AML-193 (cell line): ENCODE data around the gene TBC1D7.
"Not testable (repeated sequence)": the region's sequence is repeated elsewhere in the genome, so short reads cannot be mapped to it uniquely, and the experiment has no call there.

Experiments used
- DNase-seq, 2 experiments: peaks; one replicate each; lab custom pipeline; 2025; lab: John Stamatoyannopoulos, UW

Gene TBC1D7

DNA sequence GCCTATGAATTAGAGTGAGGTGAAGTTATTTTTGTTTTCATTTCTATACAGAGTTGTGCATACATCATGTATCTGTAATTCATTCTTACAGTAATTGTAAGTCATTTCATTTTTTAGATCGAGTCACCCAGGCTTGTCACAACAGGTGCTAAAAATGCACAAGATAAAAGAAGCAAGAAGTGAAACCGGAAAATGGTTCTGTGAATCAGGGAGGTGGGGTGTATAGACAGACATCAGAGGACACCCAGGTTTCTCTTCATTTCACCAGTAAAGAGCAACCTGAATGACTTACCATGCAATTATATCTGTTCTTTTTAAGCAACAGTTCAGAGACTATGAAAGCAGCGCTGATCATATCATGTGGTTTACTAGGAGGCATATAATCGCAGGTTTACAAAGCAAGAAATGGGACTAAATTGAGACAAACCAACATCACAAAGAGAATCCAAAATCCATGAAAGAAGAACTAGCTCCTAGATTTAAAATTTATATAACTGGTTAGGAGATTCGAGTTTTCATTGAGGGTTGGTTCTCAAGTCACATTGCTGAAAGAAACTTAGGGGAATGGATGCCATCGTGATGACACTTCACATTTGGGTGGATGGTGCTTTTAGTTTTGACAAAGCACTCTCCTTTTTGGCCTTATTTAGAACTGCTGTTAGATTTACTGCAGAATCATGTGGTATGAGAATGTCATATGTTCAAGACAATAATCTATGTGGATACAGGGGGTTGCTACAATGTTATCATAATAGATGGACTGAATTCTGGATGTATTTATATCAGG lies 27.9 kb upstream of the TBC1D7 start:
- no peak for DNase-seq

DNA sequence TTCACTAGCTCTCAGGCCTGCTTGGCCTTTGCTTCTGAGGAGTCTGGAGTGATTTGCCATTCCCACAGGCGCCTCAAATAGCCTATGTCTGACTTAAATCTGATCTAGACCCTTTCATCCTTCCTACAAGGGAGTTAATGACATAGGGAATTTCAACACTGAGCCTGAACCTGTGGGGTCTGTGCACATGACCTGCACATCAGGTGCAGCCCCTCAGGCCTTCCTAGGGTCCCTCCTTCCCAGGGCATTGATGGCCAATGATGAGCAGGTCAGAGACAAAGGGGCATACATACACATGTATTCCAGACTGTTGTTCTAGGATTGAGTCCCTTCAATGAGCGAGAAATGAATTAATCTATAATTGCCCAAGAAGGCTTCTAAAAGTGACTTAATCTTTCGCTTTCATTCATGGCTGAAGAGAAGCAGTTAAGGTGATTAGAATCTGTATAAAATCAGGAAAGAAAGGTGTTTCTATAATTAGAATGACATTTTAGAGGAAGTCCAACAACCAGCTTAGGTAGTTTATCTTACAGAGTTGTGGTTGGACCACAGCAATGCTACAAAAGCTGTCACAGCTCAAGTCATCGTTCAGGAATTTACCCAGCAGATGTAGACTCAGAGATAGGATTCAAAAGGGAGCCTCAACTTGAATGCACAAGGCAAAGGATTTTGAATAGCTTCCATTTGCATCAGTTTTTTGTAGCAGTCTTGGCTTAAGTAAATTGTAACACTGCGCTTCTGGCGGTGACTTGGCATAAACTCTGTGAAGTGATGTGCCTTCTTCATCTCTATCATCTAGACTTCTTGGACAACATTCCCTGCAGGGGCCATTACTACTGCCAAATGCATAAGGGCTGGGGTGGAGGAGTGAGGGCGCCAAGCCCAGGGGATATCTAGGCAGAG lies 27.0 kb upstream of the TBC1D7 start:
- DNase-seq: peak; percentile 14 to 18

DNA sequence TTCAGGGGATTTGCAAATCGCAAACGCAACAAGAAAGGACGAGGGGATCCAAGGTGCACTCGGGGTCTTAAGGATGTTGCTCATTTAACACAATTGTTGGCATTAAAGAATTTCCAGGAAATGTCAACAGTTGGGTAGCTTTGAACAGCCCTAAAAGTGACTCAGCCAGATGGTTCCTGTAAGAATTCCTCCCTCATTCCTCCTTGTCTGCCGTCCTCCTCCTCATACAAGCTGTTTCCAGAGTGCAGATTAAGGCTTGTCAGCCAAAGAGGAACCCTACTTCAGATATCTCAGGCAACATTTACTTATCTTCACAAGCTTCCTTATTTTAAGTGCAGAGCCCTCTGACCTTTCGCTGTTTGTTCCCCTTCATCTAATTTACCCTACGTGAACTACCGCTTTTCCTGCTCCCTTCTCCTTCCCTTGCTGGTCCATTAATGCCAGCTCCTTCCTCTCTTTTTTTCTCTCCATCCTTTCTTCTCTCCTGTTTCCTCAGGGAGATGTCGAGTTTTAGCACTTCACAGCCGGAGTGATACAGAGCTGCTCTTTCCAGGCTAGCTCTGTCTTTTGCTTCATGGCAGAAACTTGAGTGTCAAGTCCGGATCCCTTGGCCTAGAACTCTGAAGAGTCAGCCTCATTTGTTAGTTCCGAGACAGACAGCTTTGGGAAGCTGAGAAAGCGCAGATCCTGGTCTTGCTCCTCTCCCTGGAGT lies 26.1 kb upstream of the TBC1D7 start:
- DNase-seq: peak; percentile 92 to 94

DNA sequence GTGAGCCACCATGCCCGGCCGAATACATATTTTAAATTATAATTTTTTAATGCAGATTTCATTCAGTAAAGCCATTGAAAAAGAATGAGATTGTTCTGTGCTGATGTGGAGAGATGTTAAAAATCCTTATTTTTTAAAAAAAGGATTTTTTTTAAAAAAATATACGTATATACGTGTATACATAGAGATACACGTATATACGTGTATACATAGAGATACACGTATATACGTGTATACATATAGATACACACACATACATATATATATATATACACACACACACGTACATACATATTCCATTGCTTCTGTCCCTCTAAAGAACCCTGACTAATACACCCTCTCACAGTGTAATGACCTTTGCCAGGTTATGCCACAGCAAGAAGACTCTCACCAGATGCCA lies 23.8 kb upstream of the TBC1D7 start:
- DNase-seq: no peak

DNA sequence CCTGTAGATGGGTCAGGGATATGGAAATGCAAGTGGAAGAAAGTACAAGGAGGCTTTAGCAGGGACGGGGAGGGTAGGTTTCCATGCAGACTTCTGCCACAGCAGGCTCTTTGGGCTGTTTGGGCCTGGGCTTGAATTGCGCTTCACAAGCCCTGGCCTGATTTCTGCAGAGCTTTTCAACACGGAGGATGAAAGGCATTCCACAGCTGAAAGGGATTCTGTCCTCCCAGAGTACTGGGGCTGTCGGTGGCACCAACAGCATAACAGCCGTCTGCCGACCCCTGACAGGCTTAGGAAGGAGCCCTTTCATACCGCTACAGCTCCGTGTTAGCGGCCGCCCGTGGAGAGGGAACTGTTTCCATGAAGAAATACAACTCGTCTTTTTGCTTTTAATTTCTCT lies 22.9 kb upstream of the TBC1D7 start:
- no peak for DNase-seq

DNA sequence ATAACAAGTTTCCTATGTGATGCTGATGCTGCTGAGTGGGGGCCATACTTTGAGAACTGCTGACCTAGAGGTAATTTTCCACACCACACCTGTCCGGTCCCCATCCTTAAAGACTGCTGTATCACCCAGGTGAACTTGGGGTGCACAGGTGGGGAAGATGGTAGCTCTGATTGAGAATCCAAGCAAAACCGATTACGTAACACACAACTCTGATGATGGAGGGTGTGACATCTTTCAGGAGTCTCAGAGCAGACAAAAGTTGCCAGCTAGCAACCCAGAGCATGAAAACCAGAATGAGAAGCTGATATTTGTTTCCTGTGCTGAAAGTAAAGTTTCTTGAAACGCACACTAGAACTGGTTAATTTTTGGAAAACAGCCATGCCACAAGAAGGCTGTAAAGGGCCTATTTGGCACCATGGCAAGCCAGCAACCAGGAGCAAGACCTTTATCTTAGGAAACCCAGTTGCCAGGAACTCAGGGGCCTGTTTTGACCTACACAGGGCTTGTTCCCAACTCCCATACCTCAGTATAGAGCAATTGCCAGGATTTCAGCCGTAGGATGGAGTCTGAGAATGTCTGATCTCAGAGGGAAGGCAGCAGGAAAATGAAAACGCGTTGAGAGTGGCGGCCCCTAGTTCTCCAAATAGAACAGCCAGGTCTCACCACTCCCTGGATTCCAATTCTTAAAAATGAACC lies 21.6 kb upstream of the TBC1D7 start:
- DNase-seq: no peak

DNA sequence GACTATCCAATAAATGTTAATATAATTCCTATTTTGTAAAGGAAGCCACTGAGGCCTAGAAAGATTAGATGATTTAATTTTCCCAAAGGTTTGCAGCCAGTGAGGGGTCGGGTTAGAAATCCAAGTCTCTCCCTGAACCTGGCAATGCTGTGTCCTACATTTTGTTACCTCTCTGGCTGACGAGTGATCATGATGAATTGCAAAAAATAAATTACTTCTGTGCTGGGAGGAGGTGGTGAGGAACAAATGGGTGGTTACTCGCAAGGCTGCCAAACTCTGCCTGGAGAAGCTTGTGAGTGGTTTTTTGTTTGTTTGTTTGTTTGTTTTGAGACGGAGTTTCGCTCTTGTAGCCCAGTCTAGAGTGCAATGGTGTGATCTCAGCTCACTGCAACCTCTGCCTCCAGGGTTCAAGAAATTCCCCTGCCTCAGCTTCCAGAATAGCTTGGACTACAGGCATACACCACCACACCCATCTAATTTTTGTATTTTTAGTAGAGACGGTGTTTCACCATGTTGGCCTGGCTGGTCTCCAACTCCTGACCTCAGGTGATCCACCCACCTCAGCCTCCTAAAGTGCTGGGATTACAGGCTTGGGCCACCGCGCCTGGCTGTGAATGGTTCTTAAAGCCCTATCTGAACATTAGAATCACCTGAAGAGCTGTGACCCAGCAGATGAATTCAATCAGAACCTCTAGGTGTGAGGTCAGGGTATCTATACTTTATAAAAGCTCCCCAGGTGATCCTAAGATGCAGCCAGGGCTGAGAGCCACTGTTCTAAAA lies 20.2 kb upstream of the TBC1D7 start:
- no peak for DNase-seq

DNA sequence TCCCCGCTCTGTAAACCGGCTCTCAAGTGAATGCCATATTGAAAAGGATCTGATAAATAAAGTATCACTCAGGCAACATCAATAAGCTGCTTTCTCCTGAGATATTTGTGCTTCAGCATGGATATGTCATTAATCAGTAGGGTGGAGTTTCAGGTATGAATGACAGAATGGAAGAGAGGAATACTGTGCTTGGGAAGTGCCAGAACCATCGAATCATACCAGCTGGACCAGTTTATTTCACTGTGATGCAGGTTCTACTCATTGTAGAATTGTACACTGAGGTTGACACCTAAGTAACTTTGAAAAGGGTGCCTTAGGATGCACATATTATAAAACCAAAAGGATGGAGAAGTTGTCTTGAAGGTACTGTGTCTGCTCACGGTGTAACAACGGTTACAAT lies 17.9 kb upstream of the TBC1D7 start:
- DNase-seq: no peak

DNA sequence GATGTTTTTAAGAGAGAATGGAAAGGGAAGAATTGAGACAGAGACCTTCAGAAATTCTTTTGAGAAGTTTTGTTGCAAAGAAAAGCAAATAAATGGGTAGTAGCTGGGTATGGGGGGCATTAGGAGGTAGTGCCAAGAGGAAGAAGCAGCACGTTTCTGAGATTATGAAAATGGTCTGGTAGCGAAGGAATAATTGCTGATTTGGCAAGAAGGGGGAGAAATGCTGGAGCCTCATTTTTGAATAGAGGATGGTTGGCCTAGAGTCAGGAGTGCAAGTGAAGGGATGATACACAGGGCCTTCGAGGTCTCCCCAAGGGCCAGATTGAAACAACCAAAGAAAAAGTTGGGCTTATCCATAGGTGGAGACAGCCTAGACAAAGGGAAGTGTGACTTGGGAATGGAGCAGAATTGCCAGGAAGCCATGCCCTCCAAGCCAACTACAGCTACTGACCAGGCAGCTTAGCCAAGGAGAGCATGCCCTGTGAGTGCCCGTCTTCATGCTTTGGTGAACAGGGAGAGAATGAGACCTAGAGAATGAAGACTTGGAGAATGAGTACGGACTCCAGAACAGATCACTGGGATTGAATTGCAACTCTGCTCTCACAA lies 14.2 kb upstream of the TBC1D7 start:
- no peak for DNase-seq

DNA sequence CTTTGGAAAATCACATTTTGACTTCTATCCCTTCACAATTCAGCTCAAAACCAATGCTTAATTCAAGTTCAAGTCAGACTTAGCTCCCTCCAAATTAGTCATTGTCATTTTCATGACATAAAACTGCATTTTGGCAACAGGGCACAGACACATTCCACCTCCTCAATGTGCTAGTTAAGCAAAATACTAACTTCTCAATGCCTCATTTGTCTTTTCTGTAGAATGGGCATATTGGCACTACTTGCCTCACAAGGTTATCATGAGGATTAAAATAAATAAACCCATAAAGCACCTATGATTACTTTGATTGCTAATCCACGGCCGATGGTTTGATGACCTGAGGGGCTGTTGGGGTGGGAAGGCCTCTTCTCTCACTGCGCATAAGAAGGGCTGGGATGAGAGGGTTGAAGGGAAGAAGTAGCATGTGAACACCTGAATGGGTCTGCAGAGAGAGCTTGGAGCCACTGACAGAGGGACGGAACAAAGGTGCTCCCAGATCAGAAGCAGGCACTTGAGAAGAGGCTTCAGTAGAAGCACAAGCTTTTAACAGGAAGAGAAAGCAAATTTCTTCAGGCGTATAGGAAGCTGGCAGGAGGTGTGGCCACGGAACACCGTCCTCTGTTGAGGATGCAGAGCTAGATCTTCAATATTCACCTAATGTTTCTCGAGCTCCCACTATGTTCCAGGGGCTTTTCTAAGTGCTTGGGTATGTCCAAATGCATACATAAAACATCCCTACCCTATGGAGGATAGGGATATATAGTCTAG lies 11.7 kb upstream of the TBC1D7 start:
- DNase-seq: no peak

DNA sequence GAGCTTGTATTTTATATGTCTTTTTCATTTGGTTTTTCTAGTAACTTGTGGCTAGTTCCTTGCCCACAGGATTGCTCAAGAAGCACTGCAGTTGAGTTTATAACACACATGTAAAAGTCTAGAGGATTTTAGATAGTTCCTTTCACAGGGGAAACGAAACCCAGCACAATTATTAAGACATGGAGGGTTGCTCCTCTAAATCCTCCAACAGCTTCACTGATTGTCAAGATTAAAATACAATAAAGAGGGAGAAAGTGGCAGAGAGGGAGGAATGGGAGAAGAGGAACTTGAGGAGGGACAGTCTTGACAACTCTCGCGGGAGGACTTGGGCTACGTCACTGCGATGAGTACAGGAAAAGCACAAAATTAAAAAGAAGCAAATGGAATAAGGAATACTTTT lies 9.7 kb upstream of the TBC1D7 start:
- DNase-seq: peak; percentile 87 to 90

DNA sequence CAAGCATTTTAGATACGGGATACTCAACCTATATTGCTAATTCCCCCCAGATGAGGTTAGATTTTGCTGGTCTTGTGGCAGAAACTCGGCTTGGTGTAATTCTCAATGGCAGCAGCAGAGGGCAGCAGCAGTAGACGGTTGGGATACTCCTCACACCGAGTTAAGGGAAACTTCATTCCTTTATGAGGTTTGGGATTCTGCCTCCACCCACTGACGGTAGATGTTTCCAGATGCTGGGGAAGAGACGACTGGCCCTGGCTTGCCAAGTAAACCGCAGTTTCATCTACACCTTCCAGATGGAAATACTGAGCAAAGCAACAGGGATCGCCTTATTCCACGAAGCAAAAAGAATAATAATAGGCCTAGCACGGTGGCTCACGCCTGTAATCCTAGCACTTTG lies 8.2 kb upstream of the TBC1D7 start:
- DNase-seq: peak; percentile 82

DNA sequence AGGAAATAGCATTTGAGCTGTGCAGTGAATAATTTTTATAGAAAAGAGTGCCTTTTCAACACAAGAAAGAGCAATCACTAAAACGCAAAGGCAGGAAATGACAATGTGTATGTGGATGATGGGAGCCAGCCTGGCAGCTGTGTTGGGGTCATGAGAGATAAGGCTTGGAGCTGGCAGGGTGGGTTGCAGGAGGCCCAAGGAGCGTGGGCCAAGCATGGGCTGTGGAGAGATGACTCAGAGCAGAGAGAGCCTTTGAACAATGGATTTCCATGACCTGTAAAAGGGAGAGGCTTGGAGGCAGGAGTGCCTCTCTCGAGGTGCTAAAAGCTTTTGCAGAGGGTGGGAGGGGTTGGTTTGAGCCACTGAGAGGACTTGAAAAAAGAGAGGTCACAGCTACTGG lies 6.6 kb upstream of the TBC1D7 start:
- no peak for DNase-seq

DNA sequence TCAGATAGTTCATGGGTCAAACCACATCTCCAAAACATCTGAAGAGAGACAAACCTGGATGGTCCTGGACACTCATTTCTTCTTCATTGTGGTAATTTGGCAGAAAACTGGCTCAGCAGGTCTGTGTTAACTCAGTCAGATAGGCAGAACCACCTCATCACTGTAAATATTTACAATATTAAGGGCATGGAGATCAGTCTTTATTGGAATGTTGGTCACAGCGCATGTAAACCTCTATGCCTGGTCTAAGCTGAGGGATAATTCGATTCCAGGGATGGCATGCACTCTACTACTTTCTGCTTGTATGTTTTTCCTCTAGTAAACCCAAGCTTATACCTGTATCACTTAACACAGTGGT lies 4.0 kb upstream of the TBC1D7 start:
- DNase-seq: no peak

DNA sequence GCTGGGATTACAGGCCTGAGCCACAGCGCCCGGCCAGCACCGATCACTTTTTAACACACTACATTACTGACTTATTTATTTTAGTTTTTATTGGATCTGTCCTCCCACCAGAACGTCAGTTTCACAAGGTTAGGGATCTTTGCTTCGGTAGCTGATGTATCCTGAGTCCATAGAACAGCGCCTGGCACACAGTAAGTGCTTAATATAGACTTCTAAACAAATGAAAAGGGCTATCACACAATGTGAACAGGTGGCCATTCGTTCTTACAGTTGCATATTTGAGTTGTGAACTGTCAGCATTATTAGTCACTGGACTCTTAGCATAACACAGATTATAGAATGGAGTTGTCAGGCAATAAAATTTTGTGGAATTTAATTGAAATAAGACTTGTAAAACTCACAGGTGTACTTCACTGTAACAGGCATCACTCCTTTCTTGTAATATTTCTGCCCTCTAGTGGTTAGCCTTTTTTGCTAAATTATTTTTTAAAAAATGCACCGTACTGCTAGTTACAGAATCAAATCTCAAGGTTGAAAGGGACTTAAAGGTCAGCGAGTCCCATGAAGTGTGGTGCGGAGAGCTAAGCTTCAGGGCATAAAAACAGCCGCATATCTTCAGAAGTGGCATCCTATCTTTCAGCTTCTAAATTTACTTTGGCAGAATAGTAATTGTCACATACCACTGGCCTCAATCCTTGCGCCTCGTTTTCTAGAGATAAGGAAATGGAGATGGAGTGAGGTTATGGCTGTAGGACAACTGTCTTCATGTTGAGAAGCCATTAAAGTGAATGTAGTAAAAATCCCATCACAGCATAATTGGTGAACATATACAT lies 3.4 kb upstream of the TBC1D7 start:
- peak; percentile 67 to 78 for DNase-seq

DNA sequence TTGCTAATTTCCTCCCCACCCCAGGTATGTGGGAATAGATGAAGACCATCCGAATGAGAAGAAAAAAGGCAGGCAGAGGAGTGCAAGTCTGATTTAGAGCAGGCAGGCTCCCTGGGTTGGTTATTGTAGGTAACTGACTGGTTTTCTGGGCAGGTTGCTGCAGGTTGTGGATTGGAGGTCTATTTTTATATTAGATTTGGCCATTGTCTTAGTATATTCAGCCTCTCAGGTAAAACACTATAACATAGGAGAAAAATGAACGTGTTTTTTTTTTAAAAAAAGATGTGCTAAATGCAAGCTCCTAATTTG lies 492 bp upstream of the TBC1D7 start:
- DNase-seq: no peak

DNA sequence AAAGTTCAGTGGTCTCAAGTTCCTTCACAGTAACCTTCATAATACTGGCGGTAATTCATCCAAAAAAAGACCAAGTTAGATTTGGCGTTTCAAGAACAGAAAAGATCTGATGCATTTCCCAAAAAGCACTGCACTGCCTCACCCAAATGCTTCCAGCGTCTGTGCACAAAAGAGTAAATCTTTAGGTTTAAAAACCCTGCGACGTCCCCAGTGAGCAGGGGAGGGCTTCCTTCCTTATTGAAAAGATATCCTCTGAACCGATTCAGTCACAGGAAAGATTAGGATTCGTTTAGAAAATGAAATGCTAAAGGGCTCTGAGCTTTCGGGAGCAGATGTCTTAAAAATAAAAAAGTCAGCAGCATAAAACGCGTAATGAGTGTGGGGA lies 654 bp downstream of the TBC1D7 start:
- DNase-seq: peak in 1 of 2 experiments; percentile 48

DNA sequence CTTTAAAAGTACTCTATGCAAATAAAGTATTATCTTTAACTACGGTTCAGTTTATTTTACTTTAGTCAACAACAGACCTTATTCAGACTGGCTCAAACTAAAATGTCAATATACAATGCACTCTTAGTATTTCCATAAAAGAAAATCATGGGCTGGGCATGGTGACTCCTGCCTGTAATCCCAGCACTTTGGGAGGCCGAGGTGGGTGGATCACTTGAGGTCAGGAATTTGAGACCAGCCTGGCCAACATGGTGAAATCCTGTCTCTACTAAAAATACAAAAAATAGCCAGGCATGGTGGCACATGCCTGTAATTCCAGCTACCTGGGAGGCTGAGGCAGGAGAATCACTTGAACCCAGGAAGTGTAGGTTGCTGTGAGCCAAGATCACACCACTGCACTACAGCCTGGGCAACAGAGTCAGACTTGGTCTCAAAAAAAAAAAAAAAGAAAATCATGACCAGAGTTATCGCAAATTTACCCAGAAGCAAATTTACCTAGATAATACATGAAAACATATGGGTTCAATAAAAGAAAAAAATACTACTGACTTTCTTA lies 2.2 kb downstream of the TBC1D7 start:
- not testable (repeated sequence) for DNase-seq
